Fibroblast of pulmonary artery (primary cell): ENCODE measurements around the gene RNU7-1.

ENCODE experiments used
- DNase-seq: peaks from one replicate; pipeline ENCODE4 v3.0.0-alpha.2; 2010; ENCODE audit warnings: low read depth
- H3K4me3 ChIP-seq: replicated peaks from 2 replicates; pipeline ENCODE4 v1.5.1; 2011; ENCODE audit warnings: low read depth, mild to moderate bottlenecking, control low read depth, low read length, moderate library complexity
- CTCF ChIP-seq: IDR thresholded peaks from 2 replicates; pipeline ENCODE4 v1.5.1; 2011; ENCODE audit warnings: mild to moderate bottlenecking, control low read depth, low read length, inconsistent platforms; ENCODE audit errors: missing control alignments

RNU7-1 gene

GRCh38 chr12:6963016-6963731 lies 19.6 kb downstream of the RNU7-1 start:
- TF ChIP-seq CTCF, result no peak
- no peak for DNase-seq
- H3K4me3 ChIP-seq, result no peak overlapping the region

- no peak for DNase-seq
- no peak overlapping the region for H3K4me3 ChIP-seq
- TF ChIP-seq CTCF, result no peak
Measured at GRCh38 chr12:6963791-6964413, 20.3 kb downstream of the RNU7-1 start.

GRCh38 chr12:6964605-6965025 lies 21.0 kb downstream of the RNU7-1 start:
- no peak overlapping the region for H3K4me3 ChIP-seq
- TF ChIP-seq CTCF, result no peak
- DNase-seq, result no peak

GRCh38 chr12:6965026-6965661 lies 21.5 kb downstream of the RNU7-1 start:
- no peak overlapping the region for H3K4me3 ChIP-seq
- peak; percentile 80 for TF ChIP-seq CTCF
- peak; percentile 89 for DNase-seq

GRCh38 chr12:6965714-6966113 lies 22.1 kb downstream of the RNU7-1 start:
- no peak for TF ChIP-seq CTCF
- H3K4me3 ChIP-seq, result no peak overlapping the region
- DNase-seq, result no peak

- DNase-seq, result no peak
- H3K4me3 ChIP-seq, result no peak overlapping the region
- TF ChIP-seq CTCF, result no peak
Measured at GRCh38 chr12:6966351-6966750, 22.7 kb downstream of the RNU7-1 start.
